GM12873 (cell line): ENCODE measurements around the gene KIAA1328.

Experiments used
- CTCF ChIP-seq: IDR thresholded peaks from 2 replicates; pipeline ENCODE4 v1.5.1; 2012; ENCODE audit warnings: low read depth, mild to moderate bottlenecking, moderate library complexity, low read length, control low read depth; ENCODE audit not compliant: insufficient read depth; ENCODE audit errors: missing control alignments

Gene KIAA1328

GRCh38 chr18:36900466-36900865 lies 71.5 kb downstream of the KIAA1328 start:
- TF ChIP-seq CTCF, result no peak

- TF ChIP-seq CTCF, result no peak
Measured at GRCh38 chr18:36901277-36901701, 72.4 kb downstream of the KIAA1328 start.

DNA sequence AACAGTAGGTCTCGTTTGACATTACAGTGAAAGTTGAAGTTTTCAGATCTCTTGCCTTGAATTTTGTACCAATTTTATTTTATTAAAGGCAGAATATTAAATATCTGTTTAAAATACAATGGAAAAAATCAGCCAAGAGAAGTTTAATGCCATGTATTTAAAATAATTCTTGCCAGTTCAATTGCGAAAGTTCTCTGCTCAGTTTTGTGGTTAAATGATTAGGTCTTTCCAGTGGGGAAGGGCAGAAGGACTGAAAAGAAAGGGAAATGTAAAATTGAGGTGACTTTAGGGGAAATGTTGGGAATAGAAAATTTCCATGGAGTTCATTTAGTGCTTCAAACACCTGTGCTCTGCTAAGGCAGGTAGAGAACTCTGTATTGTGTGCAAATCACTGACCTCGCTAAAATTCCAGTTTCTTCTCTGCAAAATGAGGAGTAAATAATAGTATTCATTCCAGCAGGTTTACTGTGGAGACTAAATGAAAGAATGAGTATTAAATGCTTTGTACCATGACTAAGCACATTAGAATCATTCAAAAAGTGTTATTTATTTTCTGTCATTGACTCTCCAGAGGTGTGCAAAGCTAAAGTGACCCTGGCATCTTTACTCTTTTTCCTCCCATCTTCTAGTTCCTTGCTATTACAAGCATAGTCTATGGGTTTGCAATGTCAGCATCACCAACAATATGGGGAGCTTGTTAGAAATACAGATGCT lies 74.4 kb downstream of the KIAA1328 start:
- no peak for TF ChIP-seq CTCF

- no peak for TF ChIP-seq CTCF
Measured at GRCh38 chr18:36905571-36905970, 76.6 kb downstream of the KIAA1328 start.

GRCh38 chr18:36912887-36913286 lies 84.0 kb downstream of the KIAA1328 start:
- no peak for TF ChIP-seq CTCF

DNA sequence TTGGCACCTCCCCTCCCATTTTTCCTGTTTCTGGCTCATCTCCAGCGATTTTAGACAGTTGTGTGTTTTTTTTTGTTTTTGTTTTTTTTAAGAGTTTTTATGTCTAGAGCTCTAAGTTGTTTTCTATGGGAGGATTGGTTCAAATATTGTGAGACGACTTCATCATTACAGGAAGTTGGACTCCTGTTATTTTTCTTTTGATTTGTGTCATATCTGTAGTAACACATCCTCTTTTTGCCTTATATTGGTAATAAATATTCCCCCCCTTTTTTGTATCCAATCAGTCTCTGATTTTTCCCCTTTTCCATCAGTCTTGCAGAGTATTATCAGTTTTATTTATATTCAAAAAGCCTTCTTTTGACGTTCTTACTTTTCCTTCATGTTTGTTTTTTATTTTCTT lies 89.0 kb downstream of the KIAA1328 start:
- TF ChIP-seq CTCF, result no peak

GRCh38 chr18:36929601-36930000 lies 100.7 kb downstream of the KIAA1328 start:
- no peak for TF ChIP-seq CTCF
